ENCODE data around the gene MGST2.
"Not testable (repeated sequence)": the region's sequence is repeated elsewhere in the genome, so short reads cannot be mapped to it uniquely, and the experiment has no call there.

The MGST2 gene

GRCh38 chr4:139689093-139689722 lies 23.6 kb downstream of the MGST2 start:
- H3K4me1 ChIP-seq (ENCODE audit: insufficient read depth, low read length): no peaks in the 10 kb centered on the region
- no peak overlapping the region for H3K4me3 ChIP-seq (ENCODE audit: low read length)
- 88% methylated on average over 6 of the region's 6 CpGs for WGBS
- H3K27me3 ChIP-seq (ENCODE audit: insufficient read depth, low read length): no peaks in the 10 kb centered on the region
- no peak overlapping the region for H3K9ac ChIP-seq (ENCODE audit: low read depth, low read length)
- H3K9me3 ChIP-seq (ENCODE audit: insufficient read depth, low read depth, low read length): no peaks in the 10 kb centered on the region
- H3K27ac ChIP-seq (ENCODE audit: low read depth, low read length): no peak overlapping the region
- H3K36me3 ChIP-seq (ENCODE audit: insufficient read depth, low read length): no peaks in the 10 kb centered on the region

- Histone ChIP-seq H3K4me3 (ENCODE audit: low read length) (no peak overlapping the region), H3K9ac (ENCODE audit: low read depth, low read length) (no peak overlapping the region), H3K36me3 (ENCODE audit: insufficient read depth, low read length) (no peaks in the 10 kb centered on the region), H3K4me1 (ENCODE audit: insufficient read depth, low read length) (no peaks in the 10 kb centered on the region), H3K9me3 (ENCODE audit: insufficient read depth, low read depth, low read length) (no peaks in the 10 kb centered on the region), H3K27me3 (ENCODE audit: insufficient read depth, low read length) (no peaks in the 10 kb centered on the region), H3K27ac (ENCODE audit: low read depth, low read length) (no peak overlapping the region)
Measured at GRCh38 chr4:139690419-139690818, 24.8 kb downstream of the MGST2 start.

- no peaks in the 10 kb centered on the region for H3K4me1 ChIP-seq (ENCODE audit: insufficient read depth, low read length)
- no peak overlapping the region for H3K9ac ChIP-seq (ENCODE audit: low read depth, low read length)
- no peak overlapping the region for H3K4me3 ChIP-seq (ENCODE audit: low read length)
- H3K27me3 ChIP-seq (ENCODE audit: insufficient read depth, low read length): no peaks in the 10 kb centered on the region
- H3K27ac ChIP-seq (ENCODE audit: low read depth, low read length): no peak overlapping the region
- no peaks in the 10 kb centered on the region for H3K9me3 ChIP-seq (ENCODE audit: insufficient read depth, low read depth, low read length)
- WGBS: 84% methylated on average over 4 of the region's 4 CpGs
- no peaks in the 10 kb centered on the region for H3K36me3 ChIP-seq (ENCODE audit: insufficient read depth, low read length)
Measured at GRCh38 chr4:139692309-139693012, 26.8 kb downstream of the MGST2 start.

GRCh38 chr4:139694522-139695107 lies 29.0 kb downstream of the MGST2 start:
- H3K27ac ChIP-seq (ENCODE audit: low read depth, low read length): no peak overlapping the region
- no peaks in the 10 kb centered on the region for H3K36me3 ChIP-seq (ENCODE audit: insufficient read depth, low read length)
- no peak overlapping the region for H3K4me3 ChIP-seq (ENCODE audit: low read length)
- no peaks in the 10 kb centered on the region for H3K27me3 ChIP-seq (ENCODE audit: insufficient read depth, low read length)
- H3K9ac ChIP-seq (ENCODE audit: low read depth, low read length): no peak overlapping the region
- 96% methylated on average over 3 of the region's 3 CpGs for WGBS
- no peaks in the 10 kb centered on the region for H3K9me3 ChIP-seq (ENCODE audit: insufficient read depth, low read depth, low read length)
- H3K4me1 ChIP-seq (ENCODE audit: insufficient read depth, low read length): no peaks in the 10 kb centered on the region

- no peak overlapping the region for H3K27ac ChIP-seq (ENCODE audit: low read depth, low read length)
- no peak overlapping the region for H3K9ac ChIP-seq (ENCODE audit: low read depth, low read length)
- H3K27me3 ChIP-seq (ENCODE audit: insufficient read depth, low read length): no peaks in the 10 kb centered on the region
- H3K4me3 ChIP-seq (ENCODE audit: low read length): no peak overlapping the region
- whole genome bisulfite sequencing: 92% methylated on average over 5 of the region's 5 CpGs
- H3K36me3 ChIP-seq (ENCODE audit: insufficient read depth, low read length): no peaks in the 10 kb centered on the region
- no peaks in the 10 kb centered on the region for H3K9me3 ChIP-seq (ENCODE audit: insufficient read depth, low read depth, low read length)
- H3K4me1 ChIP-seq (ENCODE audit: insufficient read depth, low read length): no peaks in the 10 kb centered on the region
Measured at GRCh38 chr4:139696491-139696890, 30.9 kb downstream of the MGST2 start.

- H3K4me3 ChIP-seq (ENCODE audit: low read length); H3K9me3 ChIP-seq (ENCODE audit: insufficient read depth, low read depth, low read length); H3K36me3 ChIP-seq (ENCODE audit: insufficient read depth, low read length); H3K27ac ChIP-seq (ENCODE audit: low read depth, low read length); H3K27me3 ChIP-seq (ENCODE audit: insufficient read depth, low read length); H3K9ac ChIP-seq (ENCODE audit: low read depth, low read length); H3K4me1 ChIP-seq (ENCODE audit: insufficient read depth, low read length): not testable (repeated sequence)
- over 99% methylated on average over 15 of the region's 25 CpGs for WGBS
Measured at GRCh38 chr4:139698167-139698925, 32.7 kb downstream of the MGST2 start.

GRCh38 chr4:139700568-139700967 lies 34.9 kb downstream of the MGST2 start:
- Histone ChIP-seq H3K9me3 (ENCODE audit: insufficient read depth, low read depth, low read length) (no peaks in the 10 kb centered on the region), H3K36me3 (ENCODE audit: insufficient read depth, low read length) (no peaks in the 10 kb centered on the region), H3K27me3 (ENCODE audit: insufficient read depth, low read length) (no peaks in the 10 kb centered on the region), H3K27ac (ENCODE audit: low read depth, low read length) (no peak overlapping the region), H3K4me3 (ENCODE audit: low read length) (no peak overlapping the region), H3K4me1 (ENCODE audit: insufficient read depth, low read length) (no peaks in the 10 kb centered on the region), H3K9ac (ENCODE audit: low read depth, low read length) (no peak overlapping the region)
- whole genome bisulfite sequencing: 91% methylated on average over 5 of the region's 5 CpGs

- peaks cover 5% of the 10 kb centered on the region for H3K27me3 ChIP-seq (ENCODE audit: insufficient read depth, low read length)
- H3K27ac ChIP-seq (ENCODE audit: low read depth, low read length): no peak overlapping the region
- H3K9me3 ChIP-seq (ENCODE audit: insufficient read depth, low read depth, low read length): no peaks in the 10 kb centered on the region
- no peak overlapping the region for H3K4me3 ChIP-seq (ENCODE audit: low read length)
- H3K4me1 ChIP-seq (ENCODE audit: insufficient read depth, low read length): no peaks in the 10 kb centered on the region
- no peaks in the 10 kb centered on the region for H3K36me3 ChIP-seq (ENCODE audit: insufficient read depth, low read length)
- WGBS: 94% methylated on average over 4 of the region's 4 CpGs
- H3K9ac ChIP-seq (ENCODE audit: low read depth, low read length): no peak overlapping the region
Measured at GRCh38 chr4:139704915-139705485, 39.4 kb downstream of the MGST2 start.

- no peak overlapping the region for H3K9ac ChIP-seq (ENCODE audit: low read depth, low read length)
- H3K9me3 ChIP-seq (ENCODE audit: insufficient read depth, low read depth, low read length): no peaks in the 10 kb centered on the region
- H3K36me3 ChIP-seq (ENCODE audit: insufficient read depth, low read length): no peaks in the 10 kb centered on the region
- 90% methylated on average over 1 of the region's 1 CpG for WGBS
- H3K27ac ChIP-seq (ENCODE audit: low read depth, low read length): no peak overlapping the region
- no peaks in the 10 kb centered on the region; the same call in 1 of the 2 replicates for H3K4me1 ChIP-seq (ENCODE audit: insufficient read depth, low read length)
- H3K4me3 ChIP-seq (ENCODE audit: low read length): no peak overlapping the region
- peaks cover 52% of the 10 kb centered on the region for H3K27me3 ChIP-seq (ENCODE audit: insufficient read depth, low read length)
Measured at GRCh38 chr4:139709660-139710059, 44.0 kb downstream of the MGST2 start.

- H3K36me3 ChIP-seq (ENCODE audit: insufficient read depth, low read length): no peaks in the 10 kb centered on the region
- no peak overlapping the region for H3K27ac ChIP-seq (ENCODE audit: low read depth, low read length)
- H3K9me3 ChIP-seq (ENCODE audit: insufficient read depth, low read depth, low read length): no peaks in the 10 kb centered on the region
- H3K27me3 ChIP-seq (ENCODE audit: insufficient read depth, low read length): peaks cover 56% of the 10 kb centered on the region
- no peak overlapping the region for H3K9ac ChIP-seq (ENCODE audit: low read depth, low read length)
- no peaks in the 10 kb centered on the region; the same call in 1 of the 2 replicates for H3K4me1 ChIP-seq (ENCODE audit: insufficient read depth, low read length)
- H3K4me3 ChIP-seq (ENCODE audit: low read length): no peak overlapping the region
- 83% methylated on average over 2 of the region's 2 CpGs for WGBS
Measured at GRCh38 chr4:139710073-139710472, 44.5 kb downstream of the MGST2 start.

GRCh38 chr4:139711461-139711860 lies 45.8 kb downstream of the MGST2 start:
- Histone ChIP-seq H3K4me3 (ENCODE audit: low read length) (no peak overlapping the region), H3K27ac (ENCODE audit: low read depth, low read length) (no peak overlapping the region), H3K9me3 (ENCODE audit: insufficient read depth, low read depth, low read length) (no peaks in the 10 kb centered on the region), H3K9ac (ENCODE audit: low read depth, low read length) (no peak overlapping the region), H3K4me1 (ENCODE audit: insufficient read depth, low read length) (no peaks in the 10 kb centered on the region; the same call in 1 of the 2 replicates), H3K36me3 (ENCODE audit: insufficient read depth, low read length) (no peaks in the 10 kb centered on the region), H3K27me3 (ENCODE audit: insufficient read depth, low read length) (peaks cover 70% of the 10 kb centered on the region)
- WGBS: 92% methylated on average over 4 of the region's 4 CpGs
